IMR-90 (cell line): ENCODE data around the gene LEF1.

Experiments
- BHLHE40 ChIP-seq: fragments of 150-350 bp; IDR thresholded peaks from 2 replicates; pipeline ENCODE4 v1.6.1; 2016; ENCODE audit warnings: mild to moderate bottlenecking, low read depth, low read length
- CEBPB ChIP-seq: IDR thresholded peaks from 2 replicates; pipeline ENCODE4 v1.6.1; 2012; ENCODE audit warnings: low read depth, low read length, improper control_type of control experiment
- CHD1 ChIP-seq: IDR thresholded peaks from 2 replicates; pipeline ENCODE4 v1.6.1; 2012; ENCODE audit warnings: low read depth, low read length, improper control_type of control experiment
- MAFK ChIP-seq: IDR thresholded peaks from 2 replicates; pipeline ENCODE4 v1.6.1; 2012; ENCODE audit warnings: low read depth, low read length, improper control_type of control experiment
- MAZ ChIP-seq: IDR thresholded peaks from 2 replicates; pipeline ENCODE4 v1.6.1; 2012; ENCODE audit warnings: low read depth, mild to moderate bottlenecking, low read length, improper control_type of control experiment, moderate library complexity, borderline replicate concordance
- POLR2A ChIP-seq: IDR thresholded peaks from 2 replicates; pipeline ENCODE4 v1.6.1; 2012; ENCODE audit warnings: mild to moderate bottlenecking, low read depth, low read length
- RAD21 ChIP-seq: IDR thresholded peaks from 2 replicates; pipeline ENCODE4 v1.6.1; 2012; ENCODE audit warnings: low read length, improper control_type of control experiment
- RFX5 ChIP-seq: IDR thresholded peaks from 2 replicates; pipeline ENCODE4 v1.8.0; 2012; ENCODE audit warnings: low read depth, mild to moderate bottlenecking, low read length, moderate library complexity
- TF ChIP-seq, protein P1 (sequence below): conservative IDR thresholded peaks from 2 replicates; pipeline ENCODE4 v1.5.1; 2012; ENCODE audit warnings: mild to moderate bottlenecking, low read depth, low read length, improper control_type of control experiment
- TF ChIP-seq, protein P2 (sequence below): fragments of 150-350 bp; IDR thresholded peaks from 2 replicates; pipeline ENCODE4 v1.6.1; 2017; ENCODE audit warnings: mild to moderate bottlenecking, antibody characterized with exemption, low read length, low read depth

DNA sequence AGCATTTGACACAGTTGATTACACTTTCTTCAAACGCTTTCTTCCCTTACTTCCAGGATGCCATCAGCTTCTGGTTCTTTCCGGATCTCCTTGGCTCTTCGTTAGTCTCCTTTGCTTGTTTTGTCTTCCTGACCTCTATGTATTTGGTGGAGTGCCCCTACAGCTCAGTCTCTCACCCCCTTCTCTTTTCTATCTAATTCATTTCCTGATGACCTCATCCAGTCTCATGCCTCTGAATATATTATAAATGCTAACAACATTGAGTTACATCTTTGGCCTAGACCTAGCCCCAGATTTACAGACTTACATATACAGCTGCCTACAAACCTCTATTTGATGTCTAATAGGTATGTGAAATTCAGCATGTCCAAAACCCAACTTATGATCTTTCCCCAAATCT, 16.5 kb upstream of the LEF1 start:
- TF ChIP-seq, protein P1, sequence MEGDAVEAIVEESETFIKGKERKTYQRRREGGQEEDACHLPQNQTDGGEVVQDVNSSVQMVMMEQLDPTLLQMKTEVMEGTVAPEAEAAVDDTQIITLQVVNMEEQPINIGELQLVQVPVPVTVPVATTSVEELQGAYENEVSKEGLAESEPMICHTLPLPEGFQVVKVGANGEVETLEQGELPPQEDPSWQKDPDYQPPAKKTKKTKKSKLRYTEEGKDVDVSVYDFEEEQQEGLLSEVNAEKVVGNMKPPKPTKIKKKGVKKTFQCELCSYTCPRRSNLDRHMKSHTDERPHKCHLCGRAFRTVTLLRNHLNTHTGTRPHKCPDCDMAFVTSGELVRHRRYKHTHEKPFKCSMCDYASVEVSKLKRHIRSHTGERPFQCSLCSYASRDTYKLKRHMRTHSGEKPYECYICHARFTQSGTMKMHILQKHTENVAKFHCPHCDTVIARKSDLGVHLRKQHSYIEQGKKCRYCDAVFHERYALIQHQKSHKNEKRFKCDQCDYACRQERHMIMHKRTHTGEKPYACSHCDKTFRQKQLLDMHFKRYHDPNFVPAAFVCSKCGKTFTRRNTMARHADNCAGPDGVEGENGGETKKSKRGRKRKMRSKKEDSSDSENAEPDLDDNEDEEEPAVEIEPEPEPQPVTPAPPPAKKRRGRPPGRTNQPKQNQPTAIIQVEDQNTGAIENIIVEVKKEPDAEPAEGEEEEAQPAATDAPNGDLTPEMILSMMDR = no peak
- TF ChIP-seq MAFK (no peak), CHD1 (no peak), POLR2A (no peak), MAZ (no peak), RAD21 (no peak), BHLHE40 (no peak), CEBPB (no peak), RFX5 (no peak)
- TF ChIP-seq, protein P2, sequence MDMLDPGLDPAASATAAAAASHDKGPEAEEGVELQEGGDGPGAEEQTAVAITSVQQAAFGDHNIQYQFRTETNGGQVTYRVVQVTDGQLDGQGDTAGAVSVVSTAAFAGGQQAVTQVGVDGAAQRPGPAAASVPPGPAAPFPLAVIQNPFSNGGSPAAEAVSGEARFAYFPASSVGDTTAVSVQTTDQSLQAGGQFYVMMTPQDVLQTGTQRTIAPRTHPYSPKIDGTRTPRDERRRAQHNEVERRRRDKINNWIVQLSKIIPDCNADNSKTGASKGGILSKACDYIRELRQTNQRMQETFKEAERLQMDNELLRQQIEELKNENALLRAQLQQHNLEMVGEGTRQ = no peak
